Osteoblast (primary cell): ENCODE results near the gene PPIL4. TPM values are rescaled to one million over a fixed set of nuclear protein-coding genes. Genes with fewer than 3 reads are reported as not detected.
"Not testable (repeated sequence)": the region's sequence is repeated elsewhere in the genome, so short reads cannot be mapped to it uniquely, and the experiment has no call there.

Experiments
- DNase-seq: peaks from one replicate; pipeline ENCODE4 v3.0.0; 2011; ENCODE audit warnings: low spot score, mixed read lengths; ENCODE audit not compliant: insufficient read length; ENCODE audit errors: missing footprints
- H2AFZ ChIP-seq: 2 replicates; pipeline ENCODE4 v1.6.0; 2011; ENCODE audit warnings: mild to moderate bottlenecking, low read length
- H3K27ac ChIP-seq: 2 replicates; pipeline ENCODE4 v1.5.1; 2011; ENCODE audit warnings: mild to moderate bottlenecking, low read depth, low read length, moderate library complexity
- H3K27me3 ChIP-seq: 2 replicates; pipeline ENCODE4 v1.6.0; 2012; ENCODE audit warnings: mild to moderate bottlenecking, control low read depth, inconsistent platforms, low read length, moderate library complexity; ENCODE audit not compliant: insufficient read depth
- H3K36me3 ChIP-seq: 2 replicates; pipeline ENCODE4 v1.5.1; 2011; ENCODE audit warnings: mild to moderate bottlenecking, low read length, control low read depth, moderate library complexity; ENCODE audit not compliant: insufficient read depth
- H3K4me1 ChIP-seq: 2 replicates; pipeline ENCODE4 v1.5.1; 2011; ENCODE audit warnings: mild to moderate bottlenecking, low read length, control low read depth, moderate library complexity; ENCODE audit not compliant: insufficient read depth
- H3K4me2 ChIP-seq: 2 replicates; pipeline ENCODE4 v1.6.0; 2011; ENCODE audit warnings: mild to moderate bottlenecking, low read length; ENCODE audit not compliant: insufficient read depth
- H3K4me3 ChIP-seq: fragments of 200-600 bp; sonication (generic); 3 replicates; pipeline ENCODE4 v1.5.1; 2012; ENCODE audit warnings: mild to moderate bottlenecking, low read length, inconsistent platforms; ENCODE audit not compliant: insufficient read depth
- H3K79me2 ChIP-seq: 2 replicates; pipeline ENCODE4 v1.6.0; 2012; ENCODE audit warnings: mild to moderate bottlenecking, low read length, control low read depth, inconsistent platforms; ENCODE audit not compliant: insufficient read depth
- H3K9me3 ChIP-seq: 2 replicates; pipeline ENCODE4 v1.5.1; 2011; ENCODE audit warnings: low read depth, low read length, control low read depth
- H4K20me1 ChIP-seq: 2 replicates; pipeline ENCODE4 v1.6.0; 2012; ENCODE audit warnings: mild to moderate bottlenecking, low read length, control low read depth; ENCODE audit not compliant: insufficient read depth
- CTCF ChIP-seq: IDR thresholded peaks from 2 replicates; pipeline ENCODE4 v1.5.1; 2011; ENCODE audit warnings: mild to moderate bottlenecking, low read depth, low read length, moderate library complexity; ENCODE audit errors: extremely low read depth
- total RNA-seq: library from RNA; depleted of rRNA; stranded (reverse); fragments of >200 nt; gene quantifications from 2 replicates; pipeline ENCODE4 v1.2.3, GENCODE V29; 2012

Gene PPIL4
- total RNA-seq, 1 donor, result 33.3 TPM

DNA sequence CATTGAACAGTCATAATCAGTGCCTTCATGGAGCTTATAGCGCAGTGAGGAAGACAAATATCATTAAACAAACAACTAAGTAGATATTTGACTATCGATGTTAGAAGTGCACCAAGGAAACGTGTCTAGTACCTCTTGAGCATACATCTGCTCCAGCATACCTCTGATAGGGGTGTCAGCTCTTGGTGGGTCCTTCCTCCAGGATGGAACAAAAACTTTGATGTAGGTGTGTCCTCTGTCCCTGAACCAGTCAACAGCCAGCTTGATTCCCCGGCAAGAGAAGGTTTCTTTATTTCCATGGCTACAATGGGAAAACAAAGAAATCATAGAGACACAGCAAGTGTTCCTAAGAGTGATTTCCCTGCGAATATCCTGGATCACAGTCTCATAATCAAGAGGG is 84.2 kb downstream of the PPIL4 start:
- no peak overlapping the region for H2AFZ ChIP-seq
- H3K27ac ChIP-seq, result no peak overlapping the region
- H3K4me1 ChIP-seq, result peaks cover 18% of the 10 kb centered on the region
- H3K4me2 ChIP-seq, result no peak overlapping the region
- no peak for TF ChIP-seq CTCF
- H3K9me3 ChIP-seq, result no peaks in the 10 kb centered on the region
- no peak overlapping the region for H3K4me3 ChIP-seq
- H3K79me2 ChIP-seq, result no peaks in the 10 kb centered on the region
- H3K36me3 ChIP-seq, result no peaks in the 10 kb centered on the region
- no peaks in the 10 kb centered on the region for H4K20me1 ChIP-seq
- no peaks in the 10 kb centered on the region for H3K27me3 ChIP-seq
- no peak for DNase-seq

- H3K9me3 ChIP-seq, H3K79me2 ChIP-seq, H3K4me2 ChIP-seq, H3K36me3 ChIP-seq, H3K4me3 ChIP-seq, H4K20me1 ChIP-seq, H3K27me3 ChIP-seq, H2AFZ ChIP-seq, DNase-seq: not testable (repeated sequence)
- Histone ChIP-seq H3K4me1 (peaks cover 18% of the 10 kb centered on the region), H3K27ac (peak overlapping the region; percentile 3)
Observed at GRCh38 chr6:149460249-149460648, 85.6 kb downstream of the PPIL4 start.

DNA sequence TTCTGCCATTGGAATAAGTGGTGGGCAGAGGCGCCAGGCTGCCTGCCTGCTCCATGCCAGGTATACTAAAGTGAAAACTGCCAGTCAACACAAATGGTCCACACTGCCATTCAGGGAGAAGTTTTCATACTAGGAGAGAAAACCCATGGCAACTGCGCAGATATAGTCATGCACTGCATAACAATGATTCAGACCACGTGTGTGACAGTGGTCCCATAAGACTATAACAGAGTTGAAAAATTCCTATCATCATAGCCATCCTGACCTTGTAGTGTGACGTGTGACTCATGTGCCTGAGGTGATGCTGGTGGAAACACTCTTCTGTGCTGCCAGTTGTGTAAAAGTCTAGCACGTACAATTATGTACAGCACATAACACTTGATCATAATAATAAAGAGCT is 86.1 kb downstream of the PPIL4 start:
- no peak for TF ChIP-seq CTCF
- no peaks in the 10 kb centered on the region for H3K9me3 ChIP-seq
- peak overlapping the region; percentile 3 for H3K27ac ChIP-seq
- no peak overlapping the region for H2AFZ ChIP-seq
- no peak overlapping the region for H3K4me2 ChIP-seq
- H3K27me3 ChIP-seq, result no peaks in the 10 kb centered on the region
- H3K4me1 ChIP-seq, result peaks cover 22% of the 10 kb centered on the region
- no peak overlapping the region for H3K4me3 ChIP-seq
- H4K20me1 ChIP-seq, result no peaks in the 10 kb centered on the region
- DNase-seq, result peak; percentile 88
- no peaks in the 10 kb centered on the region for H3K79me2 ChIP-seq
- H3K36me3 ChIP-seq, result no peaks in the 10 kb centered on the region

- no peak for TF ChIP-seq CTCF
- Histone ChIP-seq H3K4me1 (peaks cover 22% of the 10 kb centered on the region), H3K4me3 (no peak overlapping the region), H3K4me2 (no peak overlapping the region), H4K20me1 (no peaks in the 10 kb centered on the region), H3K9me3 (no peaks in the 10 kb centered on the region), H3K79me2 (no peaks in the 10 kb centered on the region), H3K36me3 (no peaks in the 10 kb centered on the region), H3K27me3 (no peaks in the 10 kb centered on the region), H3K27ac (no peak overlapping the region), H2AFZ (no peak overlapping the region)
- no peak for DNase-seq
Observed at GRCh38 chr6:149458806-149459205, 87.0 kb downstream of the PPIL4 start.
